Kidney epithelial cell (primary cell): ENCODE measurements around the gene CES2. TPM values are rescaled to one million over a fixed set of nuclear protein-coding genes. Genes with fewer than 3 reads are reported as not detected.

Source experiments
- DNase-seq: peaks from one replicate; pipeline ENCODE4 v3.0.0-alpha.2; 2010; ENCODE audit warnings: low read depth
- H3K27me3 ChIP-seq: 2 replicates; pipeline ENCODE4 v1.6.0; 2011; ENCODE audit warnings: low read length; ENCODE audit not compliant: control insufficient read depth, insufficient read depth
- H3K36me3 ChIP-seq: 2 replicates; pipeline ENCODE4 v1.5.1; 2011; ENCODE audit warnings: low read length; ENCODE audit not compliant: control insufficient read depth, insufficient read depth
- H3K4me3 ChIP-seq: 2 replicates; pipeline ENCODE4 v1.5.1; 2011; ENCODE audit warnings: low read depth, mild to moderate bottlenecking, control low read depth, low read length
- total RNA-seq: library from RNA; depleted of rRNA; stranded (reverse); fragments of >200 nt; gene quantifications from 2 replicates; pipeline ENCODE4 v1.2.3, GENCODE V29; 2015
- TF ChIP-seq, protein P1 (sequence below): IDR thresholded peaks from 2 replicates; pipeline ENCODE4 v1.5.1; 2011; ENCODE audit warnings: mild to moderate bottlenecking, moderate library complexity, low read length, control low read depth, inconsistent platforms; ENCODE audit not compliant: insufficient read depth, poor library complexity, severe bottlenecking

The CES2 gene
- total RNA-seq, 1 donor from 2014 or later: 48.0 TPM

DNA sequence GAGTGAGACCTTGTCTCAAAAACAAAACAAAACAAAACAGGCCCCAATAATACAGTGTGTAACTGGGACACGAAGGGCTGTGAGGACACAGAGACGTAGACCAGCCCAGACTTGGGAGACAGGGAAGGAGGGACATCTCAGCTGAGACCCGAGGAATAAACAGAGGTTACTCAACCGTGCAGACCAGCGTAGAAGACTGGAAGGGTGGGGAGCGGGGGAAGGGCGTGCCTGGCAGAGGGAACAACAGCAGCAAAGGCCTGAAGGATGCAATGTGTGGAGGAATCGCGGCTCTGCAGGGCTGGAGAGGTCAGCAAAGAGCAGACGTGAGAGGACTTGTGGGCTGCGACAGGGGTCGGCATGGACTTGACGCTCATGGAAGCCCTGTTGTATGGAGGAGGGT, 41.4 kb downstream of the CES2 start:
- Histone ChIP-seq H3K4me3 (no peak overlapping the region), H3K36me3 (no peaks in the 10 kb centered on the region), H3K27me3 (no peaks in the 10 kb centered on the region)
- DNase-seq: no peak
- TF ChIP-seq, protein P1, sequence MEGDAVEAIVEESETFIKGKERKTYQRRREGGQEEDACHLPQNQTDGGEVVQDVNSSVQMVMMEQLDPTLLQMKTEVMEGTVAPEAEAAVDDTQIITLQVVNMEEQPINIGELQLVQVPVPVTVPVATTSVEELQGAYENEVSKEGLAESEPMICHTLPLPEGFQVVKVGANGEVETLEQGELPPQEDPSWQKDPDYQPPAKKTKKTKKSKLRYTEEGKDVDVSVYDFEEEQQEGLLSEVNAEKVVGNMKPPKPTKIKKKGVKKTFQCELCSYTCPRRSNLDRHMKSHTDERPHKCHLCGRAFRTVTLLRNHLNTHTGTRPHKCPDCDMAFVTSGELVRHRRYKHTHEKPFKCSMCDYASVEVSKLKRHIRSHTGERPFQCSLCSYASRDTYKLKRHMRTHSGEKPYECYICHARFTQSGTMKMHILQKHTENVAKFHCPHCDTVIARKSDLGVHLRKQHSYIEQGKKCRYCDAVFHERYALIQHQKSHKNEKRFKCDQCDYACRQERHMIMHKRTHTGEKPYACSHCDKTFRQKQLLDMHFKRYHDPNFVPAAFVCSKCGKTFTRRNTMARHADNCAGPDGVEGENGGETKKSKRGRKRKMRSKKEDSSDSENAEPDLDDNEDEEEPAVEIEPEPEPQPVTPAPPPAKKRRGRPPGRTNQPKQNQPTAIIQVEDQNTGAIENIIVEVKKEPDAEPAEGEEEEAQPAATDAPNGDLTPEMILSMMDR: no peak

DNA sequence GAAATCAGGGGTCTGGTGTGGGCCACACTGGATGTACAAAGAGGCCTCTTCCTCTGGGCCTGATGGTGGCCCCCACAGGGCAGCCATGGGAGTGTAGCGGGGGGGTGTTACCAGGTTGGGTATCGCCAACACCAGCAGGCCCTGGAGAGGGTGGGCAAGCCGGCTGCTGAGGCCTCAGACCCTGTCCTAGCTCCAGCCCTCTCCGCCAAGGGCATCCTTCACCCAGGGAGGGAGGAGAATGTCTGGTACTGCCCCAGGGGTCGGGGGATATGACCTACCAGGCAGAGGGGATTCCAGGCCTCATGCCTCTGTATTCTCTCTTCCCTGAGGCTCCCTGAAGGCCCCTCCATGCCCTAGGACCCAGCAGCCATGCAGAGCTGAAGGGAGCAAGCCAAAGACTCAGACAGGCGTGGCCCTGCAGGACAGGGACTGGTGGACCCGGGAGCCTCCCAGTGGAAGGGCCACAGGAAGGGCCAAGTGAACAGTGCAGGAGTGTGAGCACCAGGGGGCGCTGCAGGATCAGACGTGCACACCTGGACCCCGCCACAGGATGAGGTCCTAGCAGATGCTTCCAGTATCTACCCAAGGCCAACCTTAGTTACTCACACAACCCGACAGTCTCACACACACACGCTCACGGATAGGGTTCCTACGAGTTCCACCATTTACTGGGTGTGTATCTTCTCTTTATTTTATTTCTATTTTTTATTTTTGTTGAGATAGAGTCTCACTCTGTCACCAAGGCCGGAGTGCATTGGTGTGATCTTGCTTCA, 42.2 kb downstream of the CES2 start:
- DNase-seq: no peak
- Histone ChIP-seq H3K4me3 (no peak overlapping the region), H3K27me3 (no peaks in the 10 kb centered on the region), H3K36me3 (no peaks in the 10 kb centered on the region)
- TF ChIP-seq, protein P1: peak; percentile 92

DNA sequence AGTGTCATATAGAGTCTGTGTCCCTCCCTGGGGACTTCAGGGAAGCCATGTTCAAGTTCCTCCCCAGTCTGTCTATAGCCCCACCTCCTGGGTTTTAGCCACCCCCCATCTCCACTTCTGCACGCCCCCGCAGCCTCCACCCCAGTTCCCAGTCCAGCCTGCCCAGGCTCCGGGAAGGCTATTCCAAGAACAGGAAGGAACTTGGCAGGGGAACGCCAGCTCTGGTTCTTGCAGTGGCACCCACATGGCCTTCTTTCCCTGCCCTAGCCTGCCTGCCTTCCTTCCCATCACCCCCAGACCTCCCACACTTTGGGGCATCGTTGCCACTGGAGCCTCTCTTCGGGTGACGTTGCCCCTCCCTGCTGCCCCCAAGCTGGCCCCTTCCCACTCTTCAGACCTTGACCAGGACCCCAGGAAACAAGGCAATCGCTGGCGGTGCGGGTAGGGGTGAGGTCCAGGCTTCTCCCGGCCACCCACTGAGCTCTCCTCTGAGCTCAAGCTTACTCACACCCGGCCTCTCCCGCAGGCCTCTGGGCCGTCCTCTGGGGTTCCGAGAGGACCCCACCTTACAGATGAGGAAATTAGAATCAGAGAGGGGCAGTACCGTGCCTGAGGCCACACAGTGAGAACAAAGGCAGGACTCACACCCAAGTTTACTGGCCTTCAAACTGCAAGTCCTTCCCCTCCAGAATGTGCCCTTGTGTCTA, 43.8 kb downstream of the CES2 start:
- TF ChIP-seq, protein P1: no peak
- Histone ChIP-seq H3K27me3 (no peaks in the 10 kb centered on the region), H3K4me3 (no peak overlapping the region), H3K36me3 (no peaks in the 10 kb centered on the region)
- DNase-seq: no peak

DNA sequence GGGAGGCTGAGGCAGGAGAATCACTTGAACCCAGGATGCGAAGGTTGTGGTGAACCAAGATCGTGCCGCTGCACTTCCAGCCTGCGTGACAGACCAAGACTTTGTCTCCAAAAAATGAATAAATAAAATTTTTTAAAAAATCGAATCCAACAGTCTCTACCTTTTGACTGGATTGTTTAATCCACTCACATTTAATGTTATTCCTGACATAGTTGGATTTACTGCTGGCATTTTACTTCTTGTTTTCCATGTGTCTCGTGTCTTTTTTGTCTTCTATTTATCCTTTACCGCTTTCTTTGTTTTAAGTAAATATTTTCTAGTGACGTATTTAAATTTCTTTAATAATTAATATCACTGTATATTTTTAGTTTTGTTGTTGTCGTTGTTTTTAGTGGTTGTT, 47.7 kb downstream of the CES2 start:
- TF ChIP-seq, protein P1: no peak
- H3K4me3 ChIP-seq: no peak overlapping the region
- no peak for DNase-seq
- H3K36me3 ChIP-seq: no peaks in the 10 kb centered on the region
- no peaks in the 10 kb centered on the region for H3K27me3 ChIP-seq

DNA sequence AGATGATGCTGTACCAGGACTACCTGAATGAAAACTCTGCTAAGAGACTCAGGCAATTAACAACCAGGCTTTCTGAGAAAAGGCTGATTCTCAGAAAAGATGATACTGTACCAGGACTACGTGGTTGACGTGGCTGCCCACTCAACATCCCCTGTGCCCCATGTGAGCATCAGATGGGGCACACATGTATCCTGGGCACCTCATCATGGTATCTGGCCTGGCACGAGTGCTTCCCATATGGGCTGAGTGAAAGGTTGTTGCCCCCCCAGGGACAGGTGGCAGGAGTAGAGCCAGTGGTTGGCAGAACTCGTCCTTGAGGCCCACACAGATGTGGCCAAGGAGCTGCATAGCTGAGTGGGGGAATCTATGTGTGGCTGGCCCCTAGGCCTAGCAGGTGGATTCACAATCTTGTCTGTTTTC, 49.6 kb downstream of the CES2 start:
- no peak overlapping the region for H3K4me3 ChIP-seq
- no peak for DNase-seq
- no peaks in the 10 kb centered on the region for H3K36me3 ChIP-seq
- no peaks in the 10 kb centered on the region for H3K27me3 ChIP-seq
- TF ChIP-seq, protein P1: no peak

DNA sequence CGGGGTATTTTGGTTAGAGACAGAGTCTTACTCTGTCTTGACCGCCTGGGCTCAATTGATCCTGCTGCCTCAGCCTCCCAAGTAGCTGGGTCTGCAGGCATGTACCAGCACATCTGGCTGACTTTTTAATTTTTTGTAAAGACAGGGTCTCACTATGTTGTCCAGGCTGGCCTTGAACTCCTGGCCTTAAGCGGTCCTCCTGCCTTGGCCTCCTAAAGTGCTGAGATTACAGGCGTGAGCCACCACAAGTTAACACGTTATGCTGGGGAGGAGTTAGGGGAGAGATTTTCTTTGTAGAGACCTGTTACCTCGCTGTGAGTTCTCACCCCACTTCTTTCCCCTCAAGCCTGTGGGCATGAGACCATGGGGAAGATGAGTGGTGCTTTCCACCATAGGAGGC, 51.2 kb downstream of the CES2 start:
- no peak for DNase-seq

More for the DNA sequence above, 51.2 kb downstream of the CES2 start:
- H3K27me3 ChIP-seq: no peaks in the 10 kb centered on the region
- TF ChIP-seq, protein P1: no peak
- no peak overlapping the region for H3K4me3 ChIP-seq
- H3K36me3 ChIP-seq: no peaks in the 10 kb centered on the region
